GM19043 (cell line): Measurements from ENCODE around the gene GRIP2.

ENCODE experiments used
- ATAC-seq: cut with Tn5 transposase; IDR thresholded peaks from one replicate; pipeline ENCODE4 v1.9.1; 2021; ENCODE audit warnings: low read depth; ENCODE audit not compliant: unreplicated experiment

The GRIP2 gene

DNA sequence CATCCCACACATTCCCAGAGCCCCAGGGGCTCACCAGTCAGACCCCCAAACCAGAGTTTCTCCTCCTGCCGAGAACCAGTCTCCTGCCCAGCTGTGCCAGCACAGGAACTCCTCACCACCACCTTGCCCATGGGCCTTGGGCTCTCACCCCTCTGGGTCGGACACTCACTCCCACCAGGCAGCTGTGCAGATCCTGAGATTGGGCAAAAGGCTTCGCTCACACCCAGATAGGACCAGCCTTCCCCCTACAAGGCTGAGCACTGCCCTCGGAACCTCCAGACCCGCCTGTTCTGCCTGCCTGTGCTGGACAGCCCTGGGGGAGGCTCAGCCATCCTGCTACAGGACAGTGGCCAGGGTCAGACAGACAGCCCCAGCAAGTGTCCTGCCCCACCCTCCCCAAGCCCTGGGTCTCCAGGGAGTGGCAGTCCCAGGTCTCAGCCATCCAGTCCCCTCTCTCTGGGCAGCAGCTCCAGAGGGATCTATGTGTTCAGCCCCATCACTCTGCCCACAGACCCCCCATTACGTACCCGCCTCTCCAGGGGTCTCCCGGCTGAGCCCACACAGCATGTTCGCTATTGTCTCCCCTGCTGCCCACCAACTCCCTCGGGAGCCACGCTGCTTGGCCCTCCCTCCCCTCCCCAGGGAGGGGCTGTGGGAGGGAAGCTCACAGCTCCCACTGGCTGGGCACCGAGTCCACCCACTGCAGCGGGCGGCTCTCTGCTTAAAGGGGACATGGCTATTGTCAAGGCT, at the start of gene GRIP2:
GRIP2 (minus strand) TSS at position 601 of the 750 bp plus-strand sequence; CDS start at position 567, 34 bp downstream.
- ATAC-seq = no peak

DNA sequence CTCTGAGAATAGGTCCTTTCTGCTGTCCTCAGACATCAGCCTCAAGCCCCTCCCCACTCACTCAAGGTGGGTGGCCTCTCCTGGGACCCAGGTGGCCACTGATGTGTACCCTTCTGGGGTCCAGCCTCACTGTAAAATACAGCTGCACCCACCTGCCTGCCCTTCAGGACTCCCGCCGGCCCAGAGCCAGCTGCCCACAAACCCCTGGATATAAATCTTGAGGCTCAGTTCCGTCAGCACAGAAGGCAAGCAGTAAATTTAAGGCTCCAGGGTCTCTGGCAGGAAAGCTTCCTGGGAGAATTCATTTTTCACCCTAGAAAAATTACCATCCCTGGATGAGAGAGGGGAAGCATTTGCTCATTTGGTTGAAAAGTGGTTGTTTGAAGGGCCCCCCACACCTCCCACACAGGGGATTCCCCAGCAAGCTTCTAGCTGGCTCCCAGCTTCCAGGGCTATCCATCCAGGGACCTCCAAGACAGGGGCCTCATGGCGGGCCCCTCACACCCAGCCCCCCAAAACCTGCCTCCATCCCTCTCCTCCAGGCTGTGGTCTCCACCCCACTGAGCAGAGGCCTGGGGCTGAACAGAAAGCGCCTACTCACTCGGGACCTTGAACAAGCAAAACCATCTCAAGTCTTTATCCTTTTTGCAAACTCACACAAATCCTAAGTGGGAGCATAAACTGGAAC, 48.4 kb upstream of the GRIP2 start:
- no peak for ATAC-seq

DNA sequence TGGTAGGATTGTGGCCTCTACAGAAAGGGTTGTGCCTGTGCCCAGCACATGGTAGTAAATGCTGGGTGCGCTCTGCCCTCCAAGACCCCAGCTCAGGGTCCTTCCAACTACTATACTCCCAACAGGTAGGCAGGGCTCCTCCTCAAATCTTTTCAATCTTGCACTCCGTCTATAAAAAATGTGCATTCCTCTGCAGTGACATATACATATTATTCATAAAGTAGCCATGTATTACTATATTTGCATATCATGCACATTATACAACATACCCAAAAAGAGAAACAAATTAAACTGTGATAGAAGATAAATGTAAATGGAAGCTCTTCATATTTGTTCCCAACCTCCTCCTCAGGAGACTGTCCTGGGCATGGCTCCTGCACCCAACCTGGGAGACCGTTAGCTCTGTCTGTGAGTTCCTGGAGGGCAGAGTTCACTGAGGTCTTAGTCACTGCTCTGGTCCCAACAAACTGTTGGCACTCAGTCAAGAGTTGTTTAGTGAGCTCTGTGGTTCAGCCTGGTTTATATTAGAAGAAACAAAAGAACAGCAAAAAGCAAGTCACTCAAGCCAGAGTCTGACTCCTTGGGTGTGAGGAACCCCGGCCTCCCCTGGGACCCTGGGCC, 47.7 kb upstream of the GRIP2 start:
- ATAC-seq = no peak

DNA sequence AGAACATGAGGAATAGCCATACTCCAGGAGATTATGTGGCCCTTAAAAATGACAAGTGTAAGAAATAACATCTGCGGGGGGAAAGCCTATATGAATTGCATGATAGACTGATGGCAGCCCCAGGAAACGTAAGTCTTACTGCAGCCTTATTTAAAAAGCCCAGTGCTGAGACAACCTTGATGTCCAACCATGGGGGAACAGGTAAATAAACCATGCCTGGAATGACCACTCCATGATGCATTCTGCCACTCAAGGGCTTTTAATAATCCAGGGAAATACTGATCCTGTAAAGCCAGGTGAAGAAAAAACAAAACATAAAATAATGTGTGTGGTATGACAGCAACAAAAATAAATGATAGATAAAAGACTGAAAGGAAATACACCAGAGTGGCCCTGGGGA, 46.5 kb upstream of the GRIP2 start:
- no peak for ATAC-seq

DNA sequence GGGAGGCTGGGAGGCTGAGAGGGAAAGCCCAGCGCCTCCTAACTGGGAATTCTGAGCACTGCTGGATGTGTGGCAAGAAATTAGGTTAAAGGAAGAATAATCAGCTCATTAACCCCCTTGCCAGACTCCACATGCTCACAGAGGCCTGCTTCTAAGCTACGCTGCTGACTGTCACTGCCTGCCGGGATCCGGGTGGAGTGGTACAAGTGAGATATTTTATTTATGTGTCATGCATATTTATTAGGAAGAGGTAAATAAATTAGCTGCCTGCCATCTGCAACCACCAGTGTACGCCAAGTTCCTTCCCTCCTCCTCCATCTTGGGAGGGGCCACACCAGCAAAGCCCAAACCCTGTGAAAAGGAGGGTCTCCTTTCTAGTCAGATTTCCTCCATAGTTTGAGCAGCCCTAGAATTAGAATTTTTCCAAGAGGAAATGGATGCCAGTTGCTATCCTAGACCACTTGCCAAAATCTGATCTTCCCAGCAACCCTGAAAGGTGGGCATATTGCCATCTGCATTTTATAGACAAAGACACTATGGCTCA, 43.5 kb upstream of the GRIP2 start:
- ATAC-seq = no peak

DNA sequence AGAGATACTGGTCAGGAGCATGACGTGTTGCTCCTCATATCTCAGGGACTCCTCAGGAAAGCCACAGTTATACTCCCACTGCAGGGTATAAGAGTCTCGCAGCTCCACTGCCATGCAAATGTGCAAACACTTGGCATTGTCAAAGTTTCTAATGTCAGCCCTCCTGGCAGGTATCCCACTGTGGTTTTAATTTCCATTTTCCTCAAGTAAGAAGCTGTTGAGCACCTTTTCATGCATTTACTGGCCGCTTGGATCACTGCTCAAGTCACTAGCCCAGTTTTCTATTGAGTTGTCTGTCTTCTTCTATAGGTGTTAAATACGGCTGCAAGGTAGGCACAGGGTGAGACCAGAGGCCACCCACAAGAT, 41.9 kb upstream of the GRIP2 start:
- no peak for ATAC-seq

DNA sequence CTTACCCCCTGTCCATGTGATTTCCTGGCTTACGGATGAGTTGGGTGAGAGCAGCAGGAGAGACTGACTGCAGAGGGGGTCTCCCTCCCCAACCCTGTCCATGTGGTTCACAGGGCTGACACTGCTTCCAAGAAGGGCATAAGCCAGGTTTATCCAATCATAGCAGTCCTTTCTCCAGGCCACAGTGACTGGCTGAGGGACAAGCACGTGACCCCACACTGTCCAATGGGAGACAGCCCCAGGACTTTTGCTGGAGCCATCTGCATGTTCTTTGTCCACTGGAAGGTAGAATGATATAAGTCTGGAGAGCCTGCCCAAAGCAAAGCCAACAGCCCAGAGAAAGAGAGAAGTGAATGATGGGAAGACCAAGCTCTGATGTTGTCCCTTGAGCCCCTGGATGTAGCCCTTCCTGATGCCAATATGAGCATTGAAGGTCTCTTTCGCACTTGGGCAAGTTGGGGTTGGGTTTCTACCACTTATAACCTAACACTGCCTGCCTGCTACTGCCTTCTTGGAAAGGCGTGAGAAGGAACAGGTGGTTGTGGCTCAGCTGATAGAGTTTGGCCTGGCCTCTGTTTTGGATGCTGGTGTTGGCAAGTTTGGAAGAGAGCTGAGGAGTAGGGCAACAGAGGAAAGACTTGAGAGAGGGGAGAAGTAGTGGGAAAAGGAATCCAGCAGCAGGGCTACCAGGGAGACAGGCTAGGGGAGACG, 41.3 kb upstream of the GRIP2 start:
- no peak for ATAC-seq

DNA sequence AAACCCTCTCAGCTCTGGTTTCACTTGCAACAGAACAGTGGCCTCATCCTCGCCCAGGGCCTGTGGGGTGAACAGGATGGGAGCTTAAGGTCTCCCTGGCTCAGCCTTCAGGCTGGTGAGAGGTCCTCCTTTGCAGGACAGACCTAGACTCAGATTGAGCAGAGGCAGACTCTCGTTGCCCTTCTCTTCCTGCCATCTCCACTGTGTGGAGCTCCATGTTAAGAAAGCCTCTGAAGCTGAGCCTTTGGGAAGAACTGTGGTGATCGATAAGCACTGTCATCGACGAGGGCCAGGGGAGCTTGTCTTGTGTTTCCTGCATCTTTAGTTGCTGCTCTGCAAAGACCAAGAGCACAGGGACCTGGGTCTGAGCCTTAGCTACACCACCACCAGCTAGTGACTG, 37.8 kb upstream of the GRIP2 start:
- no peak for ATAC-seq

DNA sequence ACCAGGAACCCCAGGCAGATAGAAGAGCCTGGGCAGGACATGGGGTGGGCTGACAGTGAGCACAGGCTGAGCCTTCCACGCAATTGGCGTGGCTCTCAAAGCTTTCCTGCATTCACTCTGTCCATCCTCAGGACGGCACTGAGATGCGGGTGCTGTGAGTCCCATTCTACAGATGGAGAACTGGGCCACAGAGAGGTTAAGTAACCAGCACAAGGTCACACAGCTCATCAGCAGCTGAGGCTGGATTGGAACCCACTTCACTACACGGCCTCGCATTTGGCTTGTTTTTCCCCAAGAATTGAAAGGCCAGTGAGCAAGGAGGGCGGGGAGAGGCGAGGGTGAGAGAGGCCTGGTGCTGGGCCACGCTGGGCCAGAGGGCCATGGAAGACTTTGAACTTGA, 36.0 kb upstream of the GRIP2 start:
- ATAC-seq = no peak

DNA sequence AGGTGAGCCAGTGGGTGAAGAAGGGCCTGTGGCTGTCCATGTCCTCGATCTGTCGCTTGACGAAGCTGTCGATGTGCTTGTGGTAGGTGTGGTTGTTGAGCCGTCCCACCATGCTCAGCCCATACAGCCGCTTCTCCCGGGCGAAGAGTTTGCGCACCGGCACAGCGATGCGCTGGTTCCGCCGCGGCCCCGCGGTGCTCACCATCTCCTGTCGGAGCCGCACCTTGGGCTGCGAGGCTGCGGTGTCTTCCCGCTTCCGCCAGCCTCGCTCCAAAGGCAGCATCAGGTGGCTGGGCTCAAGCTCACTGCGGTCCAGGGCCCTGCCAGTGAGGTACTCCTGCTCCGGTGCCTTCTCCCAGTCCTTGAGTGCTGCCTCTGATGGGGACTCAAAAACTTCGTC, 34.0 kb upstream of the GRIP2 start:
- no peak for ATAC-seq

DNA sequence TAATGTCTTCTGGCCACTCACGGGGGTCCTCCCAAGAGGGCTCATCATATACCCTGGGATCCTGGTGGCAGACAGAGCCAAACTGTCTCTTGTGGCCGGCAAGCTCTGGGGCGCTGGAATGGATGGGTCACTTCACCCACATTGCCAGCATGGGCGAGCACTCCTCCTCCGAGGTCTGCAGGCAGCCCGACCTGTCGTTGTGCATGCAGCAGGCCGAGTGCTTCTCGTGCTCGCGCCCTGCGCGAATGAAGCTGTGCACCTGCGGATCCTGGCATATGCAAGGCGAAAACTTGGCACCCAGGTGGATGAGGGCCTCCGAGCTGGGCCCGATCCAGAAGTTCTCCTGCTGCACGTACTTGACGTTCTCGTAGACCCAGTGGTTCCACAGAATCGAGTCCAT, 33.6 kb upstream of the GRIP2 start:
- ATAC-seq = no peak

DNA sequence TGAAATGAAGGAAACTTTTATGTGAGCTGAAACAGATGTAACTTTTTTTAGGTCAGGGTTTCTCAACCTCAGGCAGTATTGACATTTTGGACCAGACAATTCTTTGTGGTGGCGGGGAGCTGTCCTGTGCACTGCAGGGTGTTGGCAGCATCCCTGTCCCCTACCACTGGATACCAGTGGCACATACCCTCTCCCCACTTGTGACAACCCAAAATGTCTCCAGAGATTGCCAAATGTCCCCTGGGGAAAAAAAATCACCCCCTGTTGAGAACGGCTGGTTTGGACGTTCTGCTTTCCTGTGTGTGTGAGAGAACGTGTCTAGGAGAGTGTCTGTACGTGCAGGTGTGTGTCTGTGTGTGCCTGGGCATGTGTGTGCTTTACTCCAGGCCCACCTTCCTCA, 30.7 kb upstream of the GRIP2 start:
- no peak for ATAC-seq

DNA sequence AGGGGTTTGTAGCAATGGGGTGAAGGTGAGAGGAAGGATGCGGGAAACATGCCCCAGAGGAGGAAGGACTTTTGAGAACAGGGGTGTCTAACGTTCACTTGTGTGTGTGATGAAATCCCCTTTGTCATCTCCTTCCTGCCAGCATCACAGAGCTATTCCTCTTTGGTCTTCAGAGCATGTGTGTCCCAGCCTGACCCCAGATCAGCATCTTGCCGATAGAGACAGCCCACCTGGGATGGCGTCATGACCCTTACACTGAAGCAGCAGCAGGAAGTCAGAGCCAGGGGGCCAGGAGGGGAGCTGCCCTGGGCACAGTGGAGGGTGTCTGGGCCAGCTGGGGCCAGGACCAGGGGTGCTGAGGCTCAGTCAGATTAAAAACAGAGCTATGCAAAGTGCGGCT, 29.9 kb upstream of the GRIP2 start:
- ATAC-seq = no peak

DNA sequence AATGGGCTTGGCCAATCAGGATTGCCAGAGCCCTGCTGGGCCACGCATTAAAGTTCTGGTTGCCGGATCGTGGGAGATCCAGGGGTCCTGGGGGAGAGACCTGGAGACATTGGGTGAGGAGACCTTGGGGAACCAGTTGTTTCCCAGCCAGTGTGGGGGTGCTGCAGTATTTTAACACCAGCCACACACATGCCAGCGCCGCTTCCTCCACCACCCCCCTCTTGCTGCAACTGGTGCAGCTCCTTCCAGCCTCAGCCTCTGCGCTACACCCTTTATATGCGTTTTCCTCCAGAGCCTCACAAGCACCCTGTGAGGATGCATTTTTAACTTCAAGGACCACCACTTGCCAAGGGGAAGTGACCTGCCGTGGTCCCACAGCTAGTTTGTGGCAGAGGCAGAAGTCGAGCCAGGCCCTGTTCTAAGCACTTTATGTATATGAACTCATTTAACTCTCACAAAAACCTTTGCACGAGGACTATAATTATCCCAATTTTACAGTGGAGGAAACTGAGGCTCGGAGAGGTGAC, 29.4 kb upstream of the GRIP2 start:
- ATAC-seq = no peak

DNA sequence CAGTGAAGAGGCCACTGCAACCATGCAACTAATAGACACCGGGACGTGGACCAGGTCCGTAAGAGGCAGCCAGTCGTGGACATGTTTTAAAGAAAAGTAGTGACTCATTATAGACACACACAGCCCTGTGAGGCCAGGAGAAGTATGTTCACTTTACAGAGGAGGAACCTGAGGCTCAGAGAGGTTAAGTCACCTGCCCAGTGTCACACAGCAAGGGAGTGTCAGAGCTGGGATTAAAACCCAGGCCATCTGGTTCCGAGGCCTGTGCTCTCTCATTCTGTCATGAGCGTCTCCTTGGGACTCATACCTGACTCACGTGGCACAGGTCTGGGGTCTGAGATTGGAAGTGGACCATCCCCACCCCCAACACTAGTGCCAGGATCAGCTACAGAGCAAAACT, 28.1 kb upstream of the GRIP2 start:
- no peak for ATAC-seq

DNA sequence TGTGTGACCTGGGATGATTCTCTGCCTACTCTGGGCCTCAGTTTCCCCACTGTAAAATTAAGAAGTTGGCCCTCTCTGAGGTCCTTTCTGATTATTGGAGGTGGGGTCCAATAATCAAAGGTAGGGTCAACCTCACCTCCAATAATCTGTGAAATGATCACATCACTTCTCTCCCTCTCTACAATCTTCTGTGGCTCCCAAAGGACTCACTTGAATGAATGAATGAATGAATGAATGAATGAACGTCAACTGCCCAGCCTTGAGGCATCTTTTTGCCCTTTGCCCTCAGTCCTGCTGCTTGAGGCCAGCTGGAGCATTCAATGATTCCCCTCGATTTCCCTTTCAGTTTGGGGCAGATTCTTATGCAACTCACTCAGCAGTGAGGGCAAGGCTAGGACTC, 26.7 kb upstream of the GRIP2 start:
- ATAC-seq = no peak

DNA sequence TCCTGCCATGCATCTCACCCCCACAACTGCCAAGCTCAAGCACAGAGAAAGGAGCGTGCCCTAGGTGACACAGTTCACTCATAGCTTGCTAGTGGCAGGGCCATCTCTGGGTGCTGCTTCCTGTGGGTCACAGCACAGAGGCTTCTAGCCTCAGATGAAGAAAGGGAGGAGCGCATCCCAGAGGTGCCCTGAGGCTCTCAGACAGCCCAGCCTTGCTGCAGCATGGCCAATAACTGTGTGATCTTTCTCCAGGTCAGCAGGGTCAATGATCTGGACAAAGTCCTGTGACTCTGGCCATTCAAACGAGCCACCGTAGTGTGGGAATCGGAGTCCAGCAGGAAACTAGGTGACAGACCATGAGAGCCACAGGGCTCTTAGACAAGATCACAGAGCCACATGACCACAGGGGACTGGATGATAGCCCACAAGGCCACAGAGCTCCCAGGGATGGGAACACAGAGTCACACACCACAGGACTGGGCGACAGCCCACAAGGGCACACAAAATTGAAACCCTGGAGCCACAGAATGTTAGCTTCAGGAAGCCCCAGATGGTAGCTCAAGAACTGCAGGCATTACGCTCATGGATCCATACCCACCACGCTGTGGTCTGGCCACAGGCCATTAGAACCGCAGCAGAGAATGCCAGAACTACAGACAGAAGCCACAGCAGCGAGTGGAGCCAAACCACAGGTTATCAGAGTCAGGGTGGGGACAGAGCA, 25.9 kb upstream of the GRIP2 start:
- no peak for ATAC-seq

DNA sequence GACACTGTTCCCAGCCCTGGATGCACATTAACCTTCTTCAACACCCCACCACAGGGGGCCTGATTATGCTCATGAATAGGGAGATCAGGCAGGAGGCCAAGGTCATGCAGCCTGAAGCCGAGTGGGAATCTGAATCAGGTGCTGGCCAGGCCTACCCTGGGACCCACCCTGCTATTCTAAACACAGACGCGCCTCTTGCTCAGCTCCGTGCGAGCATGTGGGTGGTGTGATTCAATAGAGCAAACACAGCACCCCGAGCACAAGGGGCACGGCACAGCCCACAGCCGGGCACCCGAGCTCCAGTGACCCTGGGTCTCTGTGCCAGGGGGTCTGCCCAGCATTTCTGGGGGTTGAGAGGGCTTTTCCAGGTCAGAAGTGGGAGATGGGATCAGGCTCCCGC, 24.6 kb upstream of the GRIP2 start:
- no peak for ATAC-seq

DNA sequence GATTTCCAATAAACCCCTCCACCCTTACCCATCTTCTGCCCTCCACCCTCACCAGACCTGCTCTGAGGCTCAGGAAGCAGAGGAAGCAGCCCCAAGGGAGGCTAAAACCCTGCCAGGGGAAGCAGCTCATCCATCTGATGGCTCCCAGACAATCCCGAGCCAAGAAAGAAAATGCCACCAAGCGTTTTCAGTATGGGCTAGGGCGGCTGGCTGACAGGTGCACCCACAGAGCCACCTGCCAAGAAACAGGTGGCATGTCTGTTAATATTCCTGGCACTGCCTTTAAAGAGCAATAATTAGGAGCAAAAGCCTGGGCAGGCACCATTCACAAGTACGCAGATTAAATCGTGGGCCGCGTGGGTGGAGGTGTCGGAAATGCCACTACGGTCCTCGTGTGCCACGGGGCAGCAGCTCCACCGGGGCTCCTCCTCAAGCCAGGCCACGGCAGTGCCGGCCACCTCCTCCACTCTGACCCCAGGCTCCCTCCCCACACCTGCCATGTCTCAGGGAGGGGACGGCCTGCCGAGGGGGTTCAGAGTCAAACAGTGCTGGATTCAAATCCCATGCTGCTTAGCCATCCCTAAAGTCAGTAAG, 23.9 kb upstream of the GRIP2 start:
- ATAC-seq = no peak
